Effector memory CD4-positive, alpha-beta T cell (primary cell): Measurements from ENCODE around the gene DPEP2.
"Not testable (repeated sequence)": the region's sequence is repeated elsewhere in the genome, so short reads cannot be mapped to it uniquely, and the experiment has no call there.

Source experiments
- DNase-seq, 3 donors: peaks; one replicate each; pipeline ENCODE4 v3.0.0-alpha.2; 2020
- H3K27ac ChIP-seq: 2 replicates; pipeline ENCODE4 v1.7.0; 2013; ENCODE audit warnings: mild to moderate bottlenecking, low read length, moderate library complexity; ENCODE audit not compliant: insufficient read depth, poor library complexity, severe bottlenecking
- H3K27me3 ChIP-seq: replicated peaks from 2 replicates; pipeline ENCODE4 v1.7.0; 2013; ENCODE audit warnings: mild to moderate bottlenecking, low read length; ENCODE audit not compliant: insufficient read depth, control insufficient read depth, poor library complexity, severe bottlenecking
- H3K36me3 ChIP-seq: 2 replicates; pipeline ENCODE4 v1.7.0; 2013; ENCODE audit warnings: mild to moderate bottlenecking, low read length, moderate library complexity; ENCODE audit not compliant: control insufficient read depth, insufficient read depth
- H3K4me1 ChIP-seq: 2 replicates; pipeline ENCODE4 v1.7.0; 2013; ENCODE audit warnings: low read length, mild to moderate bottlenecking; ENCODE audit not compliant: control insufficient read depth, insufficient read depth, poor library complexity, severe bottlenecking
- H3K4me3 ChIP-seq: 2 replicates; pipeline ENCODE4 v1.7.0; 2013; ENCODE audit warnings: low read length, low read depth, mild to moderate bottlenecking; ENCODE audit not compliant: insufficient read depth, poor library complexity, severe bottlenecking
- H3K9me3 ChIP-seq: 2 replicates; pipeline ENCODE4 v1.7.0; 2013; ENCODE audit warnings: mild to moderate bottlenecking, low read length, moderate library complexity; ENCODE audit not compliant: control insufficient read depth
- total RNA-seq, 3 donors: gene quantifications; one replicate each; lab custom pipeline; 2026; lab: John Stamatoyannopoulos, UW

The DPEP2 gene, protein sequence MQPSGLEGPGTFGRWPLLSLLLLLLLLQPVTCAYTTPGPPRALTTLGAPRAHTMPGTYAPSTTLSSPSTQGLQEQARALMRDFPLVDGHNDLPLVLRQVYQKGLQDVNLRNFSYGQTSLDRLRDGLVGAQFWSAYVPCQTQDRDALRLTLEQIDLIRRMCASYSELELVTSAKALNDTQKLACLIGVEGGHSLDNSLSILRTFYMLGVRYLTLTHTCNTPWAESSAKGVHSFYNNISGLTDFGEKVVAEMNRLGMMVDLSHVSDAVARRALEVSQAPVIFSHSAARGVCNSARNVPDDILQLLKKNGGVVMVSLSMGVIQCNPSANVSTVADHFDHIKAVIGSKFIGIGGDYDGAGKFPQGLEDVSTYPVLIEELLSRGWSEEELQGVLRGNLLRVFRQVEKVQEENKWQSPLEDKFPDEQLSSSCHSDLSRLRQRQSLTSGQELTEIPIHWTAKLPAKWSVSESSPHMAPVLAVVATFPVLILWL
- 25.0 to 43.4 (median 28.2) reads per million in 3 donors for total RNA-seq

DNA sequence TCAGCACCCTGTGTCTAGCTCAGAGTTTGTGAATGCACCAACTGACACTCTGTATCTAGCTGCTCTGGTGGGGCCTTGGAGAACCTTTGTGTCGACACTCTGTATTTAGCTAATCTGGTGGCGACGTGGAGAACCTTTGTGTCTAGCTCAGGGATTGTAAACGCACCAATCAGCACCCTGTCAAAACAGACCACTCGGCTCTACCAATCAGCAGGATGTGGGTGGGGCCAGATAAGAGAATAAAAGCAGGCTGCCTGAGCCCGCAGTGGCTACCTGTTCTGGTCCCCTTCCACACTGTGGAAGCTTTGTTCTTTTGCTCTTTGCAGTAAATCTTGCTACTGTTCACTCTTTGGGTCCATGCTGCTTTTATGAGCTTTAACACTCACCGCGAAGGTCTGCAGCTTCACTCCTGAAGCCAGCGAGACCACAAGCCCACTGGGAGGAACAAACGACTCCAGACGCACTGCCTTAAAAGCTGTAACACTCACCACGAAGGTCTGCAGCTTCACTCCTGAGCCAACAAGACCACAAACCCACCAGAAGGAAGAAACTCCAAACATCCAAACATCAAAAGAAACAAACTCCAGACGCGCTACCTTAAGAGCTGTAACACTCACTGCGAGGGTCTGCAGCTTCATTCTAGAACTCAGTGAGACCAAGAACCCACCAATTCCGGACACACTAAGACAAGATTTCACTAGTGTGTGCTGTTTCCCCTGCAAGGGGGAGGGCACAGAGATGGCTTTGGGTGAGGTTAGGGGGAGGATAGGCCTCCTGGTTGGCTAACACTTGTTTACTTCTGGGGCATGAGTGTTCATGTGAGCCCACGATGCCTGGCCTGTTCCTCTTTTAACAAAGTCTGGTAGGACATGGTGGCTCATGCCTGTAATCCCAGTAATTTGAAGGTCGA, at the start of gene DPEP2:
Gene DPEP2, minus strand, starts transcription at position 706 of the 910 bp plus-strand sequence. CDS start 6,272 bp downstream, outside the sequence.
- H3K36me3 ChIP-seq, H3K9me3 ChIP-seq, DNase-seq, H3K27me3 ChIP-seq: not testable (repeated sequence)
- peaks cover 36% of the 10 kb centered on the region for H3K4me1 ChIP-seq
- peak within 1 kb of the TSS; percentile 49 for H3K27ac ChIP-seq
- H3K4me3 ChIP-seq: peak within 1 kb of the TSS; percentile 33

DNA sequence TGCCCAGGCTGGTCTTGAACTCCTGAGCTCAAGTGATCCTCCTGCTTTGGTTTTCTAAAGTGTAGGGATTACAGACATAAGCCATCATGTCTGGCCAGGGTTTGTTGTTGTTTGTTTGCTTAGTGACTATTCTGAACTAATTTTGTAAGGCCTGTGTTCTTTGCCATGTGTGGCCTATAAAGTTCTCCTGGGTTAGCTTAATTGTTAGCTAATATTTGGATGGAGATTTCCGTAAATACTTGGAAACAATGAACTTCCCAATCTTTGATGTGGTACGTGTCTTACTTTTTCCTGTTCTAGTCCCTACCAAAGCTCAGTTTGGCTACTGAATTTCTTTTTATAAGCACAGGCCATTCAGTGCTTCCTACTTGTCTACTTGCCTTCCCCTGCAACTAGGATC, 48.7 kb upstream of the DPEP2 start:
- H3K4me1 ChIP-seq: no peaks in the 10 kb centered on the region
- H3K27ac ChIP-seq: no peak overlapping the region
- no peaks in the 10 kb centered on the region for H3K9me3 ChIP-seq
- H3K36me3 ChIP-seq: peaks cover 6% of the 10 kb centered on the region
- no peak overlapping the region for H3K4me3 ChIP-seq
- DNase-seq: no peak
- no peaks in the 10 kb centered on the region for H3K27me3 ChIP-seq

DNA sequence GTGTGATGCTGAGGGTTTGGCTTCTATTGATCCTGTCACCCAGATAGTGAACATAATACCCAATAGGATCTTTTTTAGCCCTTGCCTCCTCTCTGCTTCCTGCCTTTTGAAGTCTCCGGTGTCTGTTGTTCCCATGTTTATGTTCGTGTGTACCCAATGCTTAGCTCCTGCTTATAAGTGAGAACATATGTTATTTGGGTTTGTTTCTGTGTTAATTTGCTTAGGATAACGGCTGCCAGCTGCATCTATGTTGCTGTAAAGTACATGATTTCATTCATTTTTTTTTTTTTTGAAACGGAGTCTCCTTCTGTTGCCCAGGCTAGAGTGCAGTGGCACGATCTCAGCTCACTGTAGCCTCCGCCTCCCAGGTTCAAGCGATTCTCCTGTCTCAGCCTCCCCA, 46.8 kb upstream of the DPEP2 start:
- no peak overlapping the region for H3K4me3 ChIP-seq
- H3K9me3 ChIP-seq: no peaks in the 10 kb centered on the region
- peaks cover 6% of the 10 kb centered on the region for H3K36me3 ChIP-seq
- no peak for DNase-seq
- H3K27ac ChIP-seq: no peak overlapping the region
- H3K4me1 ChIP-seq: no peaks in the 10 kb centered on the region
- no peaks in the 10 kb centered on the region for H3K27me3 ChIP-seq

DNA sequence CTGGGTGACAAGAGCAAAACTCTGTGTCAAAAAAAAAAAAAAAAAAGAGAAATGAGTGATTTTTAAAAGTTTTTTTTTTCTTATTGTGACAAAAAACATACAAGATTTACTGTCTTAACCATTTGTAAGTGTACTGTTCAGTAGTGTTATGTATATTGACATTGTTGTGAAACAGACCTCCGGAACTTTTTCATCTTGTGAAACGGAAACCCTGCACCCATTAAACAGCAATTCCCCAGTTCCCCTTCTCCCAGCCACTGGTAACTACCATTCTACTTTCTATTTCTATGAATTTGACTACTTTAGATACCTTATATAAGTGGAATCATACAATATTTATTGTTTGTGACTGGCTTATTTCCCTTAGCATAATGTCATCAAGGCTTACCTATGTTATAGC, 42.5 kb upstream of the DPEP2 start:
- no peak overlapping the region for H3K27ac ChIP-seq
- H3K4me3 ChIP-seq: no peak overlapping the region
- no peaks in the 10 kb centered on the region for H3K36me3 ChIP-seq
- no peak for DNase-seq
- H3K4me1 ChIP-seq: no peaks in the 10 kb centered on the region
- no peaks in the 10 kb centered on the region for H3K27me3 ChIP-seq
- no peaks in the 10 kb centered on the region for H3K9me3 ChIP-seq

DNA sequence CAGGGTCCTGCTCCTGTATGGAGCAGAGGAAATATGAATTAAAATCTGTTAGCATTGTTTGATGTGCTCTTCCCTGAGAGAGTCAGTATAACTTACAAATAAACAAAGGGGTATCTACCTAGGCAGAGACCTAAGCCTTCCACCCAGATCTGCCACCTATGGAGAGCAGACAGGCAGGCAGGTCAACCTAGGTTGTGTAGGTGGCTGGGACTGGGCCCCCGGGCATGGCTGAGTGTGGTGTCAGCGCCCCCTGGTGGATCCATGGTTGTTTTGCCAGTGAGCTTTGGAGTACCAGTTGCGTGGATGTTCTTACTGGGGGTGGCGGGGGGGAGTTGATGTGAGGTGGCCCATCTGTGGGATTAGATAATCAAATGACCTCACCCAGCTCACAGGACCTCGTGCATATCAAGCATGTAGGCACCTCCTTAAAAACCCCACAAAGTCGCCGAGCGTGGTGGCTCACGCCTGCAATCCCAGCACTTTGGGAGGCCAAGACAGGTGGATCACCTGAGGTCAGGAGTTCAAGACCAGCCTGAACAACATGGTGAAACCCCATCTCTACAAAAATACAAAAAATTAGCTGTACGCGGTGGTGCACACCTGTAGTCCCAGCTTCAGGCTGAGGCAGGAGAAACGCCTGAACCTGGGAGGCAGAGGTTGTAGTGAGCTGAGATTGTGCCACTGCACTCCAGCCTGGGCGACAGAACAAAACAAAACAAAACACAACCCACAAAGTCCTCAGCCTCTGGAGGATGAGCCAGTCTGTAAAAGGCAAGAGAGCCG, 41.4 kb upstream of the DPEP2 start:
- no peaks in the 10 kb centered on the region for H3K27me3 ChIP-seq
- DNase-seq: peak; percentile 72 to 84 (median 81)
- H3K4me1 ChIP-seq: no peaks in the 10 kb centered on the region
- H3K9me3 ChIP-seq: no peaks in the 10 kb centered on the region
- no peak overlapping the region for H3K4me3 ChIP-seq
- H3K27ac ChIP-seq: no peak overlapping the region
- no peaks in the 10 kb centered on the region for H3K36me3 ChIP-seq

DNA sequence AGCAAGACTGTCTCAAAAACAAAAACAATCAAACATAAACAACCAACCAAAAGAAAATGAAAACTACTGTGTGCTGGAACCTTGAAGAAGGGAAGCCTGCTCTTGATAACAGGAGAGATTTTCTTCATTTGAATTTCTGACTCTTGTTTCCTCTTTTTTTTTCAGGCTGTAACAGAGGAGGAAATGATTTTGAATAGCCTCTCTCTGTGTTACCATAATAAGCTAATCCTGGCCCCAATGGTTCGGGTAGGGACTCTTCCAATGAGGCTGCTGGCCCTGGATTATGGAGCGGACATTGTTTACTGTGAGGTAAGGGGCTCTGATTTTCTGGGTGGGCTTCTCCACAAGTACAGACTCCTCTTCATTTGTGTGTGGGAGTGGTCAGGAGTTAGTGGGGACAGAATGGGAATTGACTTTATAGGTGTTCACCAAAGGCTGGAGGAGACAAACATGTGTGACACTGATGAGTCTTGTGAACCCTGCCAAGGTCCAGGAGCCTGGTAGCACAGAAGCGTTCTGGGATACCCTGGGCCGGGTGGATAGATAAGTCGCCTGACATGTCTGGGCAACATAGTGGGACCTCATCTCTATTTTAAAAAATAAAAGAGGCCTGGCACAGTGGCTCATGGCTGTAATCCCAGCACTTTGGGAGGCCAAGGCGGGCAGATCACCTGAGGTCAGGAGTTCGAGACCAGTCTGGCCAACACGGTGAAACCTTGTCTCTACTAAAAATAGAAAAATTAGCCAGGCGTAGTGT, 38.7 kb upstream of the DPEP2 start:
- Histone ChIP-seq H3K9me3 (no peaks in the 10 kb centered on the region), H3K27me3 (no peaks in the 10 kb centered on the region), H3K36me3 (no peaks in the 10 kb centered on the region), H3K4me3 (no peak overlapping the region), H3K27ac (no peak overlapping the region), H3K4me1 (no peaks in the 10 kb centered on the region)
- DNase-seq: no peak

- no peaks in the 10 kb centered on the region for H3K36me3 ChIP-seq
- DNase-seq: no peak
- H3K27ac ChIP-seq: no peak overlapping the region
Observed at GRCh38 chr16:68035227-68035626, 35.9 kb upstream of the DPEP2 start.

DNA sequence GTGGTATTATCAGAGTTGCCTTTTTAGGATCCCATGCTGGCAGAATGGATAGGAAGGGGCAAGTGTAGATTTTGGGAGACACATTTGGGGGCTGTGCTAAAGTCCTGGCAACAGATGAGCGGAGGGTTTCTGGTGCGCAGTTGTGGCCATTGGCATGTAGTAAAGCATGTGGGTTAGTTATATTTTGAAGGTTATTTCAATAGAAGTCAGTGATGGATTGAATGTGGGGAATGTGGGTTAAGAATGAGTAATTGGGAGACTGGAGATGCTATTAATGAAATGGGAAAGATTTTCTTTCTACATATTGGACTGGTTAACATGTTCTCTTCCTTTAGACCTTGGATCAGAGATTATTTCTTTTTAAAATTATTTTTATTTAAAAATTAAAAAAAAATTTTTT, 33.8 kb upstream of the DPEP2 start:
- Histone ChIP-seq H3K9me3 (no peaks in the 10 kb centered on the region), H3K4me3 (no peak overlapping the region), H3K27ac (no peak overlapping the region), H3K4me1 (no peaks in the 10 kb centered on the region), H3K27me3 (no peaks in the 10 kb centered on the region), H3K36me3 (peaks cover 5% of the 10 kb centered on the region)
- no peak for DNase-seq

More at GRCh38 chr16:68035227-68035626, 35.9 kb upstream of the DPEP2 start:
- Histone ChIP-seq H3K27me3 (no peaks in the 10 kb centered on the region), H3K9me3 (no peaks in the 10 kb centered on the region), H3K4me3 (no peak overlapping the region), H3K4me1 (no peaks in the 10 kb centered on the region)

GRCh38 chr16:68031951-68032350, 32.7 kb upstream of the DPEP2 start:
- no peaks in the 10 kb centered on the region for H3K9me3 ChIP-seq
- H3K27me3 ChIP-seq: no peaks in the 10 kb centered on the region
- no peaks in the 10 kb centered on the region for H3K4me1 ChIP-seq
- DNase-seq: no peak
- peaks cover 10% of the 10 kb centered on the region for H3K36me3 ChIP-seq
- no peak overlapping the region for H3K27ac ChIP-seq
- no peak overlapping the region for H3K4me3 ChIP-seq
